Breast epithelium (tissue), 4 donors: Measurements from ENCODE around the gene ZNF479. TPM values are rescaled to one million over a fixed set of nuclear protein-coding genes. Genes with fewer than 3 reads are reported as not detected.
"Not testable (repeated sequence)": the region's sequence is repeated elsewhere in the genome, so short reads cannot be mapped to it uniquely, and the experiment has no call there.

Source experiments
- DNase-seq, 2 donors: peaks; one replicate each; pipeline ENCODE4 v3.0.0-alpha.2; 2019; ENCODE audit warnings: low spot score in 2 of 2
- H3K27ac ChIP-seq, 2 donors: fragments of 200-600 bp; sonication (generic) in 1 of 2; one replicate each; pipeline ENCODE4 v1.5.1; 2016 to 2019; ENCODE audit warnings: mild to moderate bottlenecking in 1 of 2
- H3K27me3 ChIP-seq, 2 donors: fragments of 200-600 bp; sonication (generic) in 1 of 2; one replicate each; pipeline versions ENCODE4 v1.5.1 to v1.6.0; 2017 to 2019; ENCODE audit warnings: control low read depth in 1 of 2, mild to moderate bottlenecking in 1 of 2
- H3K36me3 ChIP-seq: fragments of 200-600 bp; one replicate; pipeline ENCODE4 v1.5.1; 2019
- H3K4me1 ChIP-seq, 2 donors: fragments of 200-600 bp; sonication (generic); one replicate each; pipeline ENCODE4 v1.5.1; 2016 to 2019; ENCODE audit warnings: control low read depth in 1 of 2
- H3K4me3 ChIP-seq, 3 donors: fragments of 200-600 bp; sonication (generic); 1 replicate in 2 of 3; 2 replicates in 1 of 3; pipeline ENCODE4 v1.5.1; 2016 to 2019; ENCODE audit warnings: mild to moderate bottlenecking in 3 of 3, moderate library complexity in 2 of 3
- H3K9me3 ChIP-seq, 2 donors: fragments of 200-600 bp; sonication (generic) in 1 of 2; one replicate each; pipeline ENCODE4 v1.5.1; 2016 to 2019; ENCODE audit warnings: control low read depth in 1 of 2
- CTCF ChIP-seq, 3 donors: fragments of 450-650 bp; IDR thresholded peaks; one replicate each; pipeline ENCODE4 v1.5.1; 2016 to 2017; ENCODE audit warnings: antibody characterized with exemption in 3 of 3, mild to moderate bottlenecking in 3 of 3, moderate library complexity in 3 of 3
- POLR2A ChIP-seq: fragments of 450-650 bp; IDR thresholded peaks from one replicate; pipeline ENCODE4 v1.6.1; 2016; ENCODE audit warnings: antibody characterized with exemption, mild to moderate bottlenecking, moderate library complexity
- POLR2AphosphoS5 ChIP-seq, 3 donors: sonication (generic); formaldehyde crosslinking; IDR thresholded peaks; one replicate each; pipeline ENCODE4 v1.6.1; 2017; ENCODE audit warnings: antibody characterized with exemption in 3 of 3
- intact Hi-C: fragments of 100-400 bp; cut with DNase I; formaldehyde crosslinking; loops from one replicate; pipeline ENCODE4 v1.15.1; 2023; ENCODE audit warnings: low total_unique reads
- total RNA-seq, 3 donors: library from RNA; depleted of rRNA; stranded (reverse); fragments of >200 nt; gene quantifications; one replicate each; pipeline ENCODE4 v1.1.0, GENCODE V29; 2016

The ZNF479 gene
- not detected for total RNA-seq

GRCh38 chr7:57132336-57132735, at the start of gene ZNF479:
Gene ZNF479, minus strand, starts transcription at chr7:57132436. Its CDS starts 112 bp downstream, at chr7:57132324.
- intact Hi-C loops, H3K4me1 ChIP-seq, DNase-seq, H3K27ac ChIP-seq, H3K4me3 ChIP-seq, H3K36me3 ChIP-seq, H3K27me3 ChIP-seq: not testable (repeated sequence)
- peaks cover 17 to 56% of the 10 kb centered on the region in 2 donors for H3K9me3 ChIP-seq

DNA sequence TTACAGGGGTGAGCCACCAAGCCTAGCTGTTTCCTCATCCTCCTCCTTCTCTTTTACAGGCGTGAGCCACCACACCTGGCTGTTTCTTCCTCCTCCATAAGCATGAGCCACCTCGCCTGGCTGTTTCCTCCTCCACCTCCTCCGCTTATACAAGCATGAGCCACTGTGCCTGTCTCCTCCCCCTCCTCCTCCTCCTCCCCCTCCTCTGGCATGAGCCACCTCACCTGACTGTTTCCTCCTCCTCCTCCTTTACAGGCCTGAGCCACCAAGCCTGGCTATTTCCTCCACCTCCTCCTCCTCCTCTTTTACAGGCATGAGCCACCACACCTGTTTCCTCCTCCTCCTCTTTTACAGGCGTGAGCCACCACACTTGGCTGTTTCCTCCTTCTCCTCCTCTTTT, 49.8 kb upstream of the ZNF479 start:
- no peaks in the 10 kb centered on the region for H3K27me3 ChIP-seq
- no peak for TF ChIP-seq POLR2A
- TF ChIP-seq POLR2AphosphoS5 (IDR thresholded peaks at IDR 0.05): no peak
- no peak overlapping the region for H3K27ac ChIP-seq
- no peaks in the 10 kb centered on the region for H3K36me3 ChIP-seq
- DNase-seq: no peak
- intact Hi-C loops: no loop called here
- H3K9me3 ChIP-seq: peaks cover 0 to 53% of the 10 kb centered on the region in 2 donors
- H3K4me3 ChIP-seq: no peak overlapping the region
- H3K4me1 ChIP-seq: no peaks in the 10 kb centered on the region

DNA sequence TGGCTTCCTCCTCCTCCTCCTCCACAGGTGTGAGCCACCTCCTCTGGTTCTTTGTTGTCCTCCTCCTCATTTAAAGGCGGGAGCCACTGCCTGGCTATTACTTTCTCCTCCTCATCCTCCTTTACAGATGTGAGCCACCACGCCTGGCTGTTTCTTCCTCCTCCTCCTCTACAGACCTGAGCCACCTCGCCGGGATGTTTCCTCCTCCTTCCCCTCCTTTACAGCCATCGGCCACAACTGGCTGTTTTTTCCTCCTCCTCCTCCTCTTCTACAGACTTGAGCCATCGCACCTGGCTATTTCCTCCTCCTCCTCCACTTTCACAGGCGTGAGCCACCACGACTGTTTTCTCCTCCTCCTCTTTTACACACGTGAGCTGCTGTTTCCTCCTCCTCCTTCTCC, 49.0 kb upstream of the ZNF479 start:
- no peak for DNase-seq
- no peak overlapping the region for H3K27ac ChIP-seq
- H3K36me3 ChIP-seq: no peaks in the 10 kb centered on the region
- peaks cover 0 to 56% of the 10 kb centered on the region in 2 donors for H3K9me3 ChIP-seq
- intact Hi-C loops: no loop called here
- no peaks in the 10 kb centered on the region for H3K27me3 ChIP-seq
- TF ChIP-seq POLR2A (no peak), POLR2AphosphoS5 (IDR thresholded peaks at IDR 0.05) (no peak)
- H3K4me3 ChIP-seq: no peak overlapping the region
- H3K4me1 ChIP-seq: no peaks in the 10 kb centered on the region

GRCh38 chr7:57179776-57180415, 47.7 kb upstream of the ZNF479 start:
- TF ChIP-seq POLR2AphosphoS5 (IDR thresholded peaks at IDR 0.05): no peak
- no peak for TF ChIP-seq POLR2A
- no peak for TF ChIP-seq CTCF (IDR thresholded peaks at IDR 0.05)
- intact Hi-C loops: loop anchor here (10.0 kb wide), 1 partner anchor 1335 kb away; no protein-coding TSS in a partner anchor
- Histone ChIP-seq H3K4me3 (no peak overlapping the region), H3K9me3 (peaks cover 0 to 65% of the 10 kb centered on the region in 2 donors), H3K27me3 (no peaks in the 10 kb centered on the region), H3K27ac (no peak overlapping the region), H3K36me3 (no peaks in the 10 kb centered on the region), H3K4me1 (no peaks in the 10 kb centered on the region)
- DNase-seq: peak in 1 of 2 donors; percentile 46

DNA sequence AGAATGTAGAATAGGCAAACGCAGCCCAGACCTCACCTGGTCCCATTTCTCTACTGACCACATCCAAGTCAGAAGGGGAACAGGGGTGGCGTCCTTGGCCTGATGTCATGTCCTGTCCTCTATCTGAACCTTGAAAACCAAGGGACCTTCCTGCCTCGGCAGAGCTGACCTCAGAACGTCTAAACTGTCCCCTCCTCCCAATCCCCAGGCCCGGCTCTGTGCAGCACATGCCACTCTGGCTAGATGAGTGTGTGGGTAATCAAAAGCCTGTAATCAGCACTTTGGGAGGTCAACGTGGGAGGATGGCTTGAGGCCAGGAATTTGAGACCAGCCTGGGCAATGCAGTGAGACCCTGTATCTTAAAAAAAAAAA, 46.5 kb upstream of the ZNF479 start:
- no peak overlapping the region for H3K4me3 ChIP-seq
- no peak overlapping the region for H3K27ac ChIP-seq
- H3K9me3 ChIP-seq: peaks cover 0 to 60% of the 10 kb centered on the region in 2 donors
- intact Hi-C loops: loop anchor here (10.0 kb wide), 1 partner anchor 1334 kb away; no protein-coding TSS in a partner anchor
- no peak for DNase-seq
- TF ChIP-seq POLR2AphosphoS5 (IDR thresholded peaks at IDR 0.05) (no peak), POLR2A (no peak), CTCF (IDR thresholded peaks at IDR 0.05) (no peak)
- H3K36me3 ChIP-seq: no peaks in the 10 kb centered on the region
- H3K4me1 ChIP-seq: no peaks in the 10 kb centered on the region
- H3K27me3 ChIP-seq: no peaks in the 10 kb centered on the region

DNA sequence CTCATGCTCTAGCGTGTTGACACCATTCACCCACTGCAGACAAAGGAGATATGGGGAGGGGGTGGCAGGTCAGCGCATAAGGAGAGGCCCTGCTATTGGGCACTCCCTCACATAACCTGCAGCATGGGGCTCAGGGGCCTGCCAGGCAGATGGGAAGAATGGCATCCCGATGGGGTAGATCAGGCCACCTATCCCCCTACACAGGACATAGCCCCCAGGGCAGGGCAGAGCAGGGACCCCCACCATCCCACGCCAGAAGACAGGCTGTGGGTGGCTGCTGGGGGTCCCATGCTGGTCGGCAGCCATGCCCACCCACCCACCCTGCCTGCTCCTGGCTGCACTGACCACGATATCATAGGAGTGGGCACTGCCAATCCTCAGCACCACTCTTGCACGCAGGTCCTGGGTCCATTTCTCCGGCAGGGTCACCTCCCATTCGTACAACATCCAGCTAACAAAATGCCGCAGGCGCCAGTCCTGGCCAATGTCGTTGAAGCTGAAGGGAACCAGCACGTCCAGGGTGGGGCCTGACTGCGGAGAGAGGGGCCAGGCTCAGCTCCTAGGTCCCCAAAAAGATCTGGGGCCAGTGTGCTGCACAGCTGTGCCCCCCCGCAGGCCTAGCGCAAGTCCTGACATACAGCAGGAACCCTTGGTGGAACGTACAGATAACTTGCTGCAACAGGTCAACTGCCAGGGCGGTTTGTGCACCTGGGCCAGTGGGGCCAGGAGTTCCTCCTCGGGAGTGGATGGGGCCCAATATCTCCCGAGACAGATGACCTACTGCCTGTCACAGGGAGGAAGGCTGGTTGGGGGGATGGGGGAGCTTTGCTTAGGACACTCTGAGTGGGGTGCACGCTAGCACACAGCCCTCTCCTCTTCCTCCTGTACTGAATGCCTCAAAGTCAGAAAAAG, 45.9 kb upstream of the ZNF479 start:
- peaks cover 0 to 60% of the 10 kb centered on the region in 2 donors for H3K9me3 ChIP-seq

More for the DNA sequence above, 45.9 kb upstream of the ZNF479 start:
- no peaks in the 10 kb centered on the region for H3K27me3 ChIP-seq
- no peaks in the 10 kb centered on the region for H3K36me3 ChIP-seq
- H3K4me1 ChIP-seq: no peaks in the 10 kb centered on the region
- no peak for DNase-seq
- intact Hi-C loops: loop anchor here (10.0 kb wide), 1 partner anchor 1333 kb away; no protein-coding TSS in a partner anchor
- no peak overlapping the region for H3K27ac ChIP-seq
- no peak overlapping the region for H3K4me3 ChIP-seq
- TF ChIP-seq POLR2A: no peak
- no peak for TF ChIP-seq CTCF (IDR thresholded peaks at IDR 0.05)
- TF ChIP-seq POLR2AphosphoS5 (IDR thresholded peaks at IDR 0.05): no peak
